ENCODE data around the gene ISL2. TPM values are rescaled to one million over a fixed set of nuclear protein-coding genes. Genes with fewer than 3 reads are reported as not detected.

ISL2 gene
- total and polyA plus RNA-seq, 2 of the 13 experiments (the other 11 are each of a cell fraction or from before 2014, with no cell fraction given), result 4.3 to 5.1 TPM

GRCh38 chr15:76312540-76313174 is 23.9 kb upstream of the ISL2 start (continued):
- TF ChIP-seq KIAA2018 (CRISPR knock-in tag; IDR thresholded peaks at IDR 0.05; ENCODE audit: borderline replicate concordance) (no peak), NCOA2 (CRISPR knock-in tag; IDR thresholded peaks at IDR 0.05) (no peak), PBX2 (CRISPR knock-in tag; IDR thresholded peaks at IDR 0.05) (no peak), PAF1 (CRISPR knock-in tag; IDR thresholded peaks at IDR 0.05) (no peak), TMF1 (CRISPR knock-in tag; IDR thresholded peaks at IDR 0.05; ENCODE audit: low read depth) (no peak), PHF21A (CRISPR knock-in tag; IDR thresholded peaks at IDR 0.05) (no peak), ATF6 (CRISPR knock-in tag; conservative IDR thresholded peaks at IDR 0.05) (no peak), PITX1 (CRISPR knock-in tag; IDR thresholded peaks at IDR 0.05) (no peak), AFF4 (CRISPR knock-in tag; IDR thresholded peaks at IDR 0.05) (no peak), XBP1 (CRISPR knock-in tag; IDR thresholded peaks at IDR 0.05) (no peak), POGZ (CRISPR knock-in tag; IDR thresholded peaks at IDR 0.05) (no peak), REXO4 (CRISPR knock-in tag; IDR thresholded peaks at IDR 0.05; ENCODE audit: borderline replicate concordance) (no peak), HNRNPUL1 (IDR thresholded peaks at IDR 0.05; ENCODE audit: low read depth, low read length) (no peak), SNAPC5 (CRISPR knock-in tag; IDR thresholded peaks at IDR 0.05; ENCODE audit: borderline replicate concordance) (no peak)
